Stimulated activated naive CD4-positive, alpha-beta T cell treated with Interleukin-2 at 50 U/mL for 16 hours (primary cell): ENCODE results near the gene POLR3E.
"Not testable (repeated sequence)": the region's sequence is repeated elsewhere in the genome, so short reads cannot be mapped to it uniquely, and the experiment has no call there.

ENCODE experiments used
- DNase-seq: peaks from one replicate; lab custom pipeline; 2025; lab: John Stamatoyannopoulos, UW

The POLR3E gene

GRCh38 chr16:22293137-22294106 lies 3.8 kb upstream of the POLR3E start:
- no peak for DNase-seq

GRCh38 chr16:22296225-22297113 lies 740 bp upstream of the POLR3E start:
- DNase-seq: no peak

- peak; percentile 69 for DNase-seq
Measured at GRCh38 chr16:22297871-22298733, 893 bp downstream of the POLR3E start.

GRCh38 chr16:22299036-22299435 lies 1.8 kb downstream of the POLR3E start:
- DNase-seq: no peak

GRCh38 chr16:22300427-22301071 lies 3.3 kb downstream of the POLR3E start:
- DNase-seq: peak; percentile 5

- DNase-seq: not testable (repeated sequence)
Measured at GRCh38 chr16:22301423-22301822, 4.2 kb downstream of the POLR3E start.

GRCh38 chr16:22302776-22303363 lies 5.7 kb downstream of the POLR3E start:
- no peak for DNase-seq

GRCh38 chr16:22304411-22304810 lies 7.2 kb downstream of the POLR3E start:
- DNase-seq: no peak

- no peak for DNase-seq
Measured at GRCh38 chr16:22306788-22307187, 9.6 kb downstream of the POLR3E start.

GRCh38 chr16:22307838-22308237 lies 10.6 kb downstream of the POLR3E start:
- no peak for DNase-seq

- no peak for DNase-seq
Measured at GRCh38 chr16:22308824-22309520, 11.8 kb downstream of the POLR3E start.

GRCh38 chr16:22311520-22311919 lies 14.3 kb downstream of the POLR3E start:
- no peak for DNase-seq

- no peak for DNase-seq
Measured at GRCh38 chr16:22312897-22313781, 15.9 kb downstream of the POLR3E start.

- DNase-seq: no peak
Measured at GRCh38 chr16:22313876-22314470, 16.8 kb downstream of the POLR3E start.

- DNase-seq: no peak
Measured at GRCh38 chr16:22314661-22315626, 17.7 kb downstream of the POLR3E start.

- DNase-seq: no peak
Measured at GRCh38 chr16:22315979-22316378, 18.8 kb downstream of the POLR3E start.

- DNase-seq: no peak
Measured at GRCh38 chr16:22316411-22316811, 19.2 kb downstream of the POLR3E start.
